ENCODE measurements around the gene FOXP1.

Gene FOXP1

DNA sequence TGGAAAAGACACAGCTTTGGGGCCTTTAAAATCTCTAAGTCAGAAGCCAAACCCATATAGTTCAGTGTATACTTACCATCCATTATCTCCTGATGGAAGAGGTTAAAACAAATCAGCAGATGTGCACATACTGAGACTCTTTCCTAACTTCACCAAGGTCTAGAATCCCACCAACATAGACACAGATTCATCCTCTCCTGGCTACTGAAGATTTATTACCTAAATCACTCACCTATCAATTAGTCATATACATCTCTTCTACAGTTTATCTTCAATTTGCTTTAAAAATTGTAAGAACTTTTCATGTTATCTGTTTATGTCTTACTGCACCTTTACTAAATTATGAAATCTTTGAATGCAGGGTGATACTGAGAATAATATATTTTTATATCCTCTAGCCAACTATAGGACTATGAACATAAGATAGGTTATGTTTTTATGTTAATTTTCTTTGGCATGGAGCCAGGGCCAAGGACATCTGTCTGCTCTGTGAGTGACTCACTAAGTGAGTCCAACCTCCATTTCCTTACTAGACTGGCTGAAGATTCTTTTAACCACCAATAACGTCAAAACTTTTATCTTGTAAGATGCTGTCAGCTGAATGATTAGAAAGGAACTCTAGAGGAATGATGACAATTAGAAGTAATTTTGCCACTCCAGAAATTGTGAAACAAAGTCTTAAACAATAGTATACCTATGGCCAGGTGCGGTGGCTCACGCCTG, 397.6 kb downstream of the FOXP1 start:
- Histone ChIP-seq H3K36me3 (ENCODE audit: control insufficient read depth in 2 of 2, insufficient read depth in 2 of 2, low read length in 2 of 2) (no peaks in the 10 kb centered on the region), H3K9ac (ENCODE audit: low read length in 2 of 2) (no peak overlapping the region), H3K9me3 (ENCODE audit: control insufficient read depth in 2 of 2, low read length in 2 of 2) (no peaks in the 10 kb centered on the region), H3K4me3 (ENCODE audit: low read length in 2 of 2) (no peak overlapping the region), H3K27me3 (ENCODE audit: control insufficient read depth in 1 of 2, insufficient read depth in 2 of 2, low read length in 2 of 2) (no peaks in the 10 kb centered on the region), H3K27ac (ENCODE audit: low read length) (no peak overlapping the region), H3K4me1 (ENCODE audit: control insufficient read depth, insufficient read depth, low read length) (no peaks in the 10 kb centered on the region)

DNA sequence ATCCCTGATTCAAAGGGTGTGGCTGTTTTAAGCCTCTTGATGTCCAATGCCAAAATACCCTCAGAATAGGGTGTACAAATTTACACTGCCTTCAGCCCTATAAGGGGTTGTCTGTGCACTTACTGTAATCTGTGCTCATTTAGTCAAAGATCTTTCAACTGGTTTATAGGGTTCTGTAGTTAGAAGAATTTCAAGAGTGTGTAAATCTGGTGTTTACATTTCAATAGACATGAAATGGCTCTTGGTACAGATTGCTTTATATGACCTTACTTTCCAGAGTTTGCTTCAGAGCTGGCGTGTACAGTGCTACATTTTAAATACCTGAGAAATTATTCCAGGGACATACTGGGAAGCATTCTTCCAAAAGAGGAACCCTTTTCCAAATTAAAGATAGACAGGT, 399.3 kb downstream of the FOXP1 start:
- no peaks in the 10 kb centered on the region for H3K4me1 ChIP-seq (ENCODE audit: control insufficient read depth, insufficient read depth, low read length)
- no peak overlapping the region for H3K4me3 ChIP-seq (ENCODE audit: low read length in 2 of 2)
- H3K9me3 ChIP-seq (ENCODE audit: control insufficient read depth in 2 of 2, low read length in 2 of 2), result no peaks in the 10 kb centered on the region
- H3K27ac ChIP-seq (ENCODE audit: low read length), result no peak overlapping the region
- H3K9ac ChIP-seq (ENCODE audit: low read length in 2 of 2), result no peak overlapping the region
- H3K36me3 ChIP-seq (ENCODE audit: control insufficient read depth in 2 of 2, insufficient read depth in 2 of 2, low read length in 2 of 2), result no peaks in the 10 kb centered on the region
- H3K27me3 ChIP-seq (ENCODE audit: control insufficient read depth in 1 of 2, insufficient read depth in 2 of 2, low read length in 2 of 2), result no peaks in the 10 kb centered on the region

DNA sequence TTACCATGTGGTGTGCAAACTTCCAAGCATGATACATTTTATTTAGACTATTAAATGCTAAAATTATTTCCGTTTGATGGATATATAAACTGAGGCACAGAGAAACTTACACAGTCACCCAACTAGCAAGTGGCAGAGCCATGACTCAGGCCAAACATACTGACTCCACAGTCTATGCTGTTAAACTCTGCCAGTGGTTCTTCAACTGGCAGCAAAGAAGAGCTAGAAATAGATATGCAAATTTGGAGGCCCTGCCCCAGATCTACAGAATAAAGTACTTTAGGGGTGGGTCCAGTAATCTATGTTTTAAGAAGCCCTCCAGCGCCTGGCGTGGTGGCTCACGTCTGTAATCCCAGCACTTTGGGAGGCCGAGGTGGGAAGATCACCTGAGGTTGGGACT, 400.0 kb downstream of the FOXP1 start:
- Histone ChIP-seq H3K36me3 (ENCODE audit: control insufficient read depth in 2 of 2, insufficient read depth in 2 of 2, low read length in 2 of 2) (no peaks in the 10 kb centered on the region), H3K4me1 (ENCODE audit: control insufficient read depth, insufficient read depth, low read length) (no peaks in the 10 kb centered on the region), H3K27me3 (ENCODE audit: control insufficient read depth in 1 of 2, insufficient read depth in 2 of 2, low read length in 2 of 2) (no peaks in the 10 kb centered on the region), H3K4me3 (ENCODE audit: low read length in 2 of 2) (no peak overlapping the region), H3K9me3 (ENCODE audit: control insufficient read depth in 2 of 2, low read length in 2 of 2) (no peaks in the 10 kb centered on the region), H3K9ac (ENCODE audit: low read length in 2 of 2) (no peak overlapping the region), H3K27ac (ENCODE audit: low read length) (no peak overlapping the region)

DNA sequence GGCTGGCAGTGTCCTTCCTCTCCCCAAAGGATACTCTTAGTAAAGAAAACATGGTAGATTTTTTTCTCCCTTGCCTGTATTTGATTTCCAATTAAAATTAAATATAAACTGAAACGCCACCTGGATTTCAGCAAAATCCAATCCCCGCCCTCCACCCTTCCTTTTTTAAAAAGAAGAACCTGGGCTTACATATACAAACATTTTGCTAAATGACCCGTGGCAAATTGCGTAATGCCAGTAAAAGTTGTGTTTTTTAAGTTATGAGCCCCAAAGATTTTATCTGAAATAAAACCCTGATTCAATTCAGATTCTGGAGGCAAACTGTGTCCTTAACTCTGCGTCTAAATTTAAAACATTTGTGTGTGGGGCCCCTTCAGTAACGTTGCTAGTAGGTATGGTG, 403.0 kb downstream of the FOXP1 start:
- H3K4me1 ChIP-seq (ENCODE audit: control insufficient read depth, insufficient read depth, low read length), result no peaks in the 10 kb centered on the region
- no peak overlapping the region for H3K4me3 ChIP-seq (ENCODE audit: low read length in 2 of 2)
- no peaks in the 10 kb centered on the region for H3K27me3 ChIP-seq (ENCODE audit: control insufficient read depth in 1 of 2, insufficient read depth in 2 of 2, low read length in 2 of 2)
- H3K27ac ChIP-seq (ENCODE audit: low read length), result no peak overlapping the region
- no peaks in the 10 kb centered on the region for H3K36me3 ChIP-seq (ENCODE audit: control insufficient read depth in 2 of 2, insufficient read depth in 2 of 2, low read length in 2 of 2)
- H3K9me3 ChIP-seq (ENCODE audit: control insufficient read depth in 2 of 2, low read length in 2 of 2), result no peaks in the 10 kb centered on the region
- no peak overlapping the region for H3K9ac ChIP-seq (ENCODE audit: low read length in 2 of 2)

DNA sequence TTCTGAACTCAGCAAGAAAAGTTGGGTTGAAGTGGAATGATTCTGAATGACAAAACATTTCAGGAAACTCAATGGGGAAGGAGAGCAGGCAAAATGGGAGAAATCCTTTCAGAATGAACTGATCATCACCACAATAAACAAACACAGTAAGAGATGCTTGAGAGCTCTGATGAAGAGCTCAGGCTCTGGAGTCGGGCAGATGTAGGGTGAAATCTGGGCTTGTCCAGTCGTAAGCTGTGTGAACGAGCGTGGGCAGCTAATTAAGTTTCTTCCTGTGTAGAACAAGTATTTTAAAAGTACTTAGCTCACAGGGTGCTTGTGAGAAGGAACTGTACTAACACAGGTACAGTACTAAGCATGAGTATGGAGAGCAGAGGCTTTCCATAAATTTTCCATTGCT, 406.2 kb downstream of the FOXP1 start:
- no peaks in the 10 kb centered on the region for H3K4me1 ChIP-seq (ENCODE audit: control insufficient read depth, insufficient read depth, low read length)
- H3K36me3 ChIP-seq (ENCODE audit: control insufficient read depth in 2 of 2, insufficient read depth in 2 of 2, low read length in 2 of 2), result no peaks in the 10 kb centered on the region
- H3K27ac ChIP-seq (ENCODE audit: low read length), result no peak overlapping the region
- no peak overlapping the region for H3K9ac ChIP-seq (ENCODE audit: low read length in 2 of 2)
- H3K4me3 ChIP-seq (ENCODE audit: low read length in 2 of 2), result no peak overlapping the region
- no peaks in the 10 kb centered on the region for H3K27me3 ChIP-seq (ENCODE audit: control insufficient read depth in 1 of 2, insufficient read depth in 2 of 2, low read length in 2 of 2)
- H3K9me3 ChIP-seq (ENCODE audit: control insufficient read depth in 2 of 2, low read length in 2 of 2), result no peaks in the 10 kb centered on the region

DNA sequence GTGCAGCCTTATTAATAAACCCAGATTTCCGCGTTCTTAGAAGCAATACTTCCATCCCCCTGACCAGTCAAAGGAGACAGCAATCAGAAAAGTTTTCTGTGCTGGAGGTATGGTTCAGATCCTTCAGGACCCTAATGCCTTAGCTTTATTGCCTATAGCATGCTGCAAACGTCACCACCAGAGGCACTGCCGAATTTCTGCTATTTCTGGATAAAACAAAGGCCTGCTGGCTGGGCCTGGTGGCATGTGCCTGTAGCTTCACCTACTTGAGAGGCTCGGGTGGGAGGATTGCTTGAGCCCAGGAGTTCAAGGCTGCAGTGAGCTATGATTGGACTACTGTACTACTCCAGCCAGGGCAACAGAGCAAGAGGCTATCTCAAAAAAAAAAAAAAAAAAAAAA, 407.2 kb downstream of the FOXP1 start:
- no peak overlapping the region for H3K4me3 ChIP-seq (ENCODE audit: low read length in 2 of 2)
- no peaks in the 10 kb centered on the region for H3K36me3 ChIP-seq (ENCODE audit: control insufficient read depth in 2 of 2, insufficient read depth in 2 of 2, low read length in 2 of 2)
- no peaks in the 10 kb centered on the region for H3K9me3 ChIP-seq (ENCODE audit: control insufficient read depth in 2 of 2, low read length in 2 of 2)
- H3K4me1 ChIP-seq (ENCODE audit: control insufficient read depth, insufficient read depth, low read length), result no peaks in the 10 kb centered on the region
- no peak overlapping the region for H3K27ac ChIP-seq (ENCODE audit: low read length)
- no peak overlapping the region for H3K9ac ChIP-seq (ENCODE audit: low read length in 2 of 2)
- H3K27me3 ChIP-seq (ENCODE audit: control insufficient read depth in 1 of 2, insufficient read depth in 2 of 2, low read length in 2 of 2), result no peaks in the 10 kb centered on the region

DNA sequence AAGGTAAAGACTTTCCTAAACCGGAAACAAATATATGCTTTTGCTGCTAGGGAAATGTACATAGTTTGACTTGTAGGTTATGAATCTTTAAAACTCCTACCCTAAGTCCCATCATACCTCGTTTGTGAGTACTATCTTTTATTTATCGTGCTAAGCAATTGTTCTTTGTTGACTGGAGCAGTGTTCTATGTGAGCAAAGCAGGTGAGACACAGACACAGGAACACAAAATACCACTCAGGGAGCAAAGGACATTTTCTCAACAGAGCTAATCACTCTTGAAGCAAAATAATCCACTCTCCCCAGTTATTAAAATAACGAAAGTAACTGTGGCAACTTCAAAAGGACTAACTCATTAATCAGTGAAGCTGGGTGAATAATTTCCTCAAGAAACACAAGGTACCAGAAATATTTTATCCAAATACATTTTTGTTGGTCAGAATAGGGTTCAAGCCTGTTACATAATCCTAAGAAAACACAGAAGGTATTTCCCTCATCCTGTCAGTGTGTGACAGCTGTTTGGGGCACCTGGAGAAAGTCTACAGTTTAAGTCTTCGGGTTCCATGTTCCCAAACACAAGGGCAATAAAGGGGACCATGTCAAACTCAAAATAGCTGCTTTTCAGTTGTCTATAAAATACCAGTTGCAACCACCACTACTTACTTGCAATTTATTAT, 407.7 kb downstream of the FOXP1 start:
- no peak overlapping the region for H3K27ac ChIP-seq (ENCODE audit: low read length)
- H3K27me3 ChIP-seq (ENCODE audit: control insufficient read depth in 1 of 2, insufficient read depth in 2 of 2, low read length in 2 of 2), result no peaks in the 10 kb centered on the region
- no peak overlapping the region for H3K4me3 ChIP-seq (ENCODE audit: low read length in 2 of 2)
- H3K9me3 ChIP-seq (ENCODE audit: control insufficient read depth in 2 of 2, low read length in 2 of 2), result no peaks in the 10 kb centered on the region
- H3K4me1 ChIP-seq (ENCODE audit: control insufficient read depth, insufficient read depth, low read length), result no peaks in the 10 kb centered on the region
- no peaks in the 10 kb centered on the region for H3K36me3 ChIP-seq (ENCODE audit: control insufficient read depth in 2 of 2, insufficient read depth in 2 of 2, low read length in 2 of 2)
- H3K9ac ChIP-seq (ENCODE audit: low read length in 2 of 2), result no peak overlapping the region

DNA sequence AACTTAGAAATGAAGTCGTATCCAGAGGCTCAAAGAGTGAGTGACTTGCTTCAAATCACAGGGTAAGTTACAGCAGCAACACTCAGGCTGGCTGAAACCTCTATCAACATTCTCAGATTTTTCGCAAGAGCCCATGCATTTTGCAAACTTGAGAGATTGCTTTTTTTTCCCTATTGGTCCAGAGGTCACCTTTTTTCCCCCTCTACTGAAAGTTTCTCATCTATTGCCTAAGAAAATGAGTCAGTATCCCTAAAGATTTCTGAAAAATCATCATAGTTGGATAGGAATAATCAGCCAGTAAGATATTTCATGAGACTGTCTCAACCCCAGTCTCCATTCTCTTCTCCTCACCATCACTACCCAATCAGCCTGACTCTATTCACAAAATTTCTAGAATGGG, 410.6 kb downstream of the FOXP1 start:
- H3K27ac ChIP-seq (ENCODE audit: low read length), result no peak overlapping the region
- no peaks in the 10 kb centered on the region for H3K4me1 ChIP-seq (ENCODE audit: control insufficient read depth, insufficient read depth, low read length)
- no peaks in the 10 kb centered on the region for H3K27me3 ChIP-seq (ENCODE audit: control insufficient read depth in 1 of 2, insufficient read depth in 2 of 2, low read length in 2 of 2)
- H3K4me3 ChIP-seq (ENCODE audit: low read length in 2 of 2), result no peak overlapping the region
- no peaks in the 10 kb centered on the region for H3K9me3 ChIP-seq (ENCODE audit: control insufficient read depth in 2 of 2, low read length in 2 of 2)
- H3K36me3 ChIP-seq (ENCODE audit: control insufficient read depth in 2 of 2, insufficient read depth in 2 of 2, low read length in 2 of 2), result no peaks in the 10 kb centered on the region
- H3K9ac ChIP-seq (ENCODE audit: low read length in 2 of 2), result no peak overlapping the region

DNA sequence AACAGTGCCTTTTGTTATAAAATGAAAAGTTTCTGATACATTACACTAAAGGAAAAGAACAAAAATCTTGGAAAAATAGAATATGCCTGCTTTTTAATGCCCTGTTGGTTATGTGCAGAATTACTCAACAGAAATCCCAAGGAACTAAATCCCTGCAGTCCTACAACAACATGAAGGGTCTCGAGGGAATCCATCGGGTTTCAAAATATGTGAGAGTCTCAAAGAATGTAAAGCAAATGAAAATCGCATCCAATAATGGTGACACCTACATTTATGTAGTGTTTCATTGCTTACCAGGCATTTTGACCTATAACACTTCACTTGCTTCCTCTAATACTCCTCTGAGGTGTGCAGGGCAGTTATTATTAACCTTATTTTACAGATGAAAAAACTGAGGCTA, 411.3 kb downstream of the FOXP1 start:
- no peaks in the 10 kb centered on the region for H3K9me3 ChIP-seq (ENCODE audit: control insufficient read depth in 2 of 2, low read length in 2 of 2)
- no peak overlapping the region for H3K27ac ChIP-seq (ENCODE audit: low read length)
- no peaks in the 10 kb centered on the region for H3K36me3 ChIP-seq (ENCODE audit: control insufficient read depth in 2 of 2, insufficient read depth in 2 of 2, low read length in 2 of 2)
- no peak overlapping the region for H3K9ac ChIP-seq (ENCODE audit: low read length in 2 of 2)
- no peaks in the 10 kb centered on the region for H3K4me1 ChIP-seq (ENCODE audit: control insufficient read depth, insufficient read depth, low read length)
- no peak overlapping the region for H3K4me3 ChIP-seq (ENCODE audit: low read length in 2 of 2)
- H3K27me3 ChIP-seq (ENCODE audit: control insufficient read depth in 1 of 2, insufficient read depth in 2 of 2, low read length in 2 of 2), result no peaks in the 10 kb centered on the region

DNA sequence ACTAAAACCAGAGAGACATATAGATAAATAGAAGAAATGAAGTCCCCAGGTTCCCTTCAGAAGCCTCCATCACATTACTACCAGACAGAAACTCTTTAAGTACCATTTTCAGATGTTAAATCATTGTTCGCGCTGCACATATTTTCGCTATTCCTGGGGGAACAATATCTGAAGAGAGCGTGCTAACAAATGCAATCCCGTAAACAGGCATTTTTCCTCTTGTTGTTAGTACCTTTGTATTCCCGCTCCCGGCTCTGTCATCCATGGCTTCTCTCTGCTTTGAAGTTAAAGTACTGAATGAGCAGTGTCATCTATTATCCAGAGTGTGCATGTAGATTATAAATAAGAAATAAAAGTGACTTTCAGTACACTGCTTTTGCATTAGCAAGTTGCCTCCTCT, 412.3 kb downstream of the FOXP1 start:
- Histone ChIP-seq H3K9me3 (ENCODE audit: control insufficient read depth in 2 of 2, low read length in 2 of 2) (no peaks in the 10 kb centered on the region), H3K27ac (ENCODE audit: low read length) (no peak overlapping the region), H3K4me1 (ENCODE audit: control insufficient read depth, insufficient read depth, low read length) (no peaks in the 10 kb centered on the region), H3K27me3 (ENCODE audit: control insufficient read depth in 1 of 2, insufficient read depth in 2 of 2, low read length in 2 of 2) (no peaks in the 10 kb centered on the region), H3K36me3 (ENCODE audit: control insufficient read depth in 2 of 2, insufficient read depth in 2 of 2, low read length in 2 of 2) (peaks cover 0 to 3% of the 10 kb centered on the region in 2 donors), H3K4me3 (ENCODE audit: low read length in 2 of 2) (no peak overlapping the region), H3K9ac (ENCODE audit: low read length in 2 of 2) (no peak overlapping the region)

DNA sequence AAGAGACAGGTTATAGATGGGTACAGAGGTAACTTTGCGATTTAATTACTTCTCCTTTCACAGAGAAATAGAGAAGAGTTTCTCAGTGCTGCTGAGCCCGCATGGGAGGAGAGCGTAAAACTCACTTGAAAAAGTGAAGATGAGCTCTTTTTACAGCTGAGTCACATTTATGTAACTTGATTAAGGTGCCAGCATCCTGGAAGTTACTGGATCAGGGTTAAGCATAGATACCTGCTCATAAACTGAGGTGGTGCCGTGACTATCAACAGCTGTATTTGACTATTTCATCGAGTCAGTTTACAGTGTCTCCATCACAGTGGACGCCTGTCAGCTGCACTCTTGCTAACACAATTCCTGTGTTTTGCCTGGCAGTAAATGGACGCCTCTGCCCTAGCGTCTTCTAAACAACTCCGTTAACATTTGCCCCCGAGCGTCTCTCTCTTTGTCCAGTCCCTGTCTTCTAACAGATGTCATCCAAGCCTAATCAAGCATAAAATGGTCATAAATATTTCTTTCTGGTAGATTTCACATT, 414.6 kb downstream of the FOXP1 start:
- Histone ChIP-seq H3K9me3 (ENCODE audit: control insufficient read depth in 2 of 2, low read length in 2 of 2) (no peaks in the 10 kb centered on the region), H3K36me3 (ENCODE audit: control insufficient read depth in 2 of 2, insufficient read depth in 2 of 2, low read length in 2 of 2) (peaks cover 0 to 3% of the 10 kb centered on the region in 2 donors), H3K4me1 (ENCODE audit: control insufficient read depth, insufficient read depth, low read length) (no peaks in the 10 kb centered on the region), H3K27me3 (ENCODE audit: control insufficient read depth in 1 of 2, insufficient read depth in 2 of 2, low read length in 2 of 2) (no peaks in the 10 kb centered on the region), H3K9ac (ENCODE audit: low read length in 2 of 2) (peak overlapping the region in 1 of 2 donors; percentile 7), H3K27ac (ENCODE audit: low read length) (no peak overlapping the region), H3K4me3 (ENCODE audit: low read length in 2 of 2) (no peak overlapping the region)

All from stomach smooth muscle (tissue), 2 donors.